Sciatic nerve (tissue), 2 donors: ENCODE results near the gene BTBD9. TPM values are rescaled to one million over a fixed set of nuclear protein-coding genes. Genes with fewer than 3 reads are reported as not detected.

Experiments
- ATAC-seq: fragments of 200-7000 bp; cut with Tn5 transposase; one replicate; pipeline ENCODE4 v1.9.1; 2020; ENCODE audit warnings: mild to moderate bottlenecking, moderate library complexity
- DNase-seq: peaks from one replicate; pipeline ENCODE4 v3.0.0-alpha.2; 2020; ENCODE audit warnings: low spot score
- intact Hi-C: fragments of 100-400 bp; cut with DNase I; formaldehyde crosslinking; loops from one replicate; pipeline ENCODE4 v1.14.2; 2022
- total RNA-seq: library from RNA; stranded (reverse); fragmentation: NEBNext Ultra II Directional; extraction: Animal tissue kit (Norgen Biotek cat#: 25700); gene quantifications from one replicate; pipeline ENCODE4 v1.2.1, GENCODE V29; 2021
- donor health status: DM: no; HTN: no; CAD: no.
- donor health status: DM: no; HTN: no; CAD: no.

The BTBD9 gene
- total RNA-seq, 1 donor from 2014 or later, result 22.4 TPM

DNA sequence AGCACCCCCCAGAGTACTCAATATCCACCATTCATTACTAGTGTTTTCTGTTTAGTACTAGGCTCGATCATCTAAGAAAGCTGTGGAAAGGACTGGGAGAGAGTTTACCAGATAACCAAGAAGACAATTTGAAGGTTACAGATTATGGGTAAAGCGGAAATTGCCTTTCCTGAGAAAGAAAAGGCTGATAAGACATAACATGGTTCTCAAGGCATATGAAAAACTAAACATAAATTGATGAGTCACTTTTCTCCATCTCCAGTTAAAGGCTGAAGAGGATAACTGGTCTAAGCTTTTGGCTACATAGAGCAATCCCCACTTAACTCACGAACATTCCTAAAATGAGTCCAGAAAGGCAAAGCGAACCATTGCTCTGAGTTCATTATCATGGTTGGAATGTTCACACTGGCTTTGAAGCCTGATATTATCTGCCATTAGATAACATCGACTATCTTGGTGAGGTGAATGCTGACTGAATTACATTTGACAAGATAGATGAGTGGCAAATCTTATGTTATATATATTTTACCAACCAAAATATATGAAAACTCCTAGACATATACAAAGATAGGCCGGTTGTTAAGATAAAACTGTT, 65.8 kb downstream of the BTBD9 start:
- ATAC-seq, result no peak
- no peak for DNase-seq
- intact Hi-C loops, result no loop called here

DNA sequence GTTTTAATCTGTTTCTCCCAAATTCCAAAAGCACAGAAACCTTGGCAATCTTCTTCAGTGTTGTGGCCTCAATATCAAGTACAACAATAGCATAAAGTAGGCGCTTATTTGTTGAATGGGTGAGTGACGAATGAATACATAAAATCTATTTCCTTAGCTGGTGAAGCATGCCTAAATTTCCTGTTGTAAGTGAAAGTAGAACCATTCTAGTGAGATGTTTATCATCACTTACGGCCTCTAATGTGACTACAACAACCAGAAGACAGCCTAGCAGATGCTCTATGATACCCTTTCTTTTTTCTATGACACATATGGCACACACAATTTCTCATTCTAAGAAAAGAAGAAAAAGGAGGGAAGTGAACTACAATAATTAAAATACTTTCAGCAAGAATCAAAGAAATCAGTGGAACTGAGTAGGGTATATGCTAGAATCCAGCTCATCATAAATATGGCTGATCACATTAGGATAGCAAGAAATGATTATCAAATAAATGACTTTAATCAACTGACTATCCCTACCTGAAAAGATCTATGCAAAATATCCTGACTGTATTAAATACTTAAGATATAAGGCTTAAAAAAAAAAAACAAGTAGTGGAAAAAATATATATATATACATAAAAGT, 67.4 kb downstream of the BTBD9 start:
- ATAC-seq (no peak), DNase-seq (no peak)
- intact Hi-C loops, result no loop called here

DNA sequence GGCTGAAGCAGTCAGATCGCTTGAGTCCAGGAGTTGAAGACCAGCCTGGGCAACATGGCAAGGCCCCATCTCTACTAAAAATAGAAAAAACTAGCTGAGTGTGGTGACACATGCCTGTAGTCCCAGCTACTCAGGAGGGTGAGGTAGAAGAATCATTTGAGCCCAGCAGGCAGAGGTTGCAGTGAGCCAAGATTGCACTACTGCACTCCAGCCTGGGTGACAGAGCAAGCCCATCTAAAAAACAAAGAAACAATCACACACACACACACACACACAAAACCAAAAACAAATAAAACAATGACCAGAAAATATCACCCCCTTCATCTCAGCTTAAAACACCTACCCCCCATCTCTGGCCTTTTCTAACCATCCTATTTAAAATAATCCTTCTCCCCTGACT, 68.0 kb downstream of the BTBD9 start:
- no peak for ATAC-seq
- intact Hi-C loops, result no loop called here
- no peak for DNase-seq

DNA sequence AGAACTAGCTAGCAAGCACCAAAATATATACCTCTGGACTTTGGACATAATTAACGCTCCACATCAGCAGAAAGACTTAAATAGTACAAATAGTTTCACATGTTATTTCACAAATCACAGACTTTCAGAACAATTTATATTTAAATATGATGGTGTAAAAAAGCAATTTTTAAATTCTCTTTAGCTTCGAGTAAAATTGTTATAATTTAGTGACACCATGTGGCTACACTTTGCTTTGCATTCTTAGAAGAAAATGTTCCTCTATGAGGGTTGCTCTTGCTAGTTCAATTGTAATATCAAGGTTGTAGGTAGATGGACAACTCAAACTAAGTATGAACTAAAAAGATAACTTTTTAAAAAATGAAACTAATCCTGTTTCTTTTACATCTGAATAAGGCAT, 69.0 kb downstream of the BTBD9 start:
- ATAC-seq (no peak), DNase-seq (no peak)
- intact Hi-C loops, result no loop called here

DNA sequence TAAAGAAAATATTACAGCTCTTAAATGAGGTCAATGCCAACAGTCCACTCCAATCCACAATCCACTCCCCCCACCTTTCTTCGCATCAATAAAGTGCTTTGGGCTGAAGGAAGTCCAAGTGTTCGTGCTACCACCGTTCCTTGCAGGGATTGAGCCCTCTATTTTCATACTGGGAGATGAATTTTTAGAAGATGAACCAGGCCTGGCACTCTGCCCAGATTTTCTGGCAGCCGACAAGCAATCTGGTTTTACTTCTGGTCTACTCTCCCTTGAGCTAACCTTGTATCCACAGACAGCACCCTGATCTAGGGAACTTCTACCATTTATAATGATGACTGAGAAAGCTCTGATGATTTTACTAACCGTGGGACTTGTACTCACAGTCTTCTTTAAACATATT, 72.3 kb downstream of the BTBD9 start:
- intact Hi-C loops, result no loop called here
- peak; percentile 61 for ATAC-seq
- DNase-seq, result peak; percentile 89

DNA sequence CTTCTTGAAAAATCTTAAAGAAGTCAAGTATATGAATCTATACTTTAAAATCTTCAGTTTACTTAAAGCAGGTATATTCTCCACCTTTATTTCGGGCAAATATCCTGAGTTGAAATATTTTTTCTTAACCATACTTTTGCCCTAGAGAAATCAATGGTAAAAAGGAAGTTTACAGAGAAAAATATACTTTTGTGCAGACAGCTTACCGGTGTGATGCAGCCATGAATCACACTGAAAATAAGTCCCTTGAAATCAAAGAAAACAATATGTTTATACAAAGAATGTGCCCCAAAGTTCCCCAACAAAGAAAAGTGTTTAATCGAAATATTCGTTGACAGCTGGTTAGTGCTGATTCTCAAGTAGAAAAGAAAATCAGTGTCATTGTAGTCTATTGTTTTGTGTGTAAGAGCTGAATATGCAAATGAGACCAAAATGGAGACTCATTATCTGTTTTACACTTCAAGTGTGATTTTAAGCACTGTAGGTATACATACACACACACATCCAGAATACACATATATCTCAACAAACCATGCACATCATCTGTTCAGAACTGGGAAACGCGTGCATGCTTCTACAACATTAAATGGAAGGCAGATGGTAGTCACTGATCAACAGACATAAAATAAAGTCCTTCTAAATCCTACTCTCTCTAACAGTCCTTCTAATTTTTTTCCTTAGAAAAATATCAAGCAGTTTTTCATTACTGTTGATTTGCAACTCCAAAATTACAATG, 73.3 kb downstream of the BTBD9 start:
- no peak for DNase-seq
- no peak for ATAC-seq
- intact Hi-C loops, result no loop called here

DNA sequence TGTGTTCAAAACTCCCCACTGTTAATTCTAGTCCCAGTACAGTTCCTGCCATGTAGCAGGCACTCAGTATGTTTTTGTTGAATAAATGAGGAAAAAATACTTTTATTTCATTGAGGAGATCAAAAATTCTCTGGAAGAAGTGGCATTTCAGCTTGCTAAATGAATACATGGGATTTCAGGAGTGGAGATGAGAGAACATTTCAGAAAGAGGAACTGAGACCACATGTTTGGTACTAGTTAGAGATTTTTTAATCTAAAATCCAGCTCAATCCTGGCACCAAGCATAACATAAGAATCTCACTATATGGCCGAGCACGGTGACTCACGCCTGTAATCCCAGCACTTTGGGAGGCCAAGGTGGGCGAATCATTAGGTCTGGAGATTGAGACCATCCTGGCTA, 75.4 kb downstream of the BTBD9 start:
- ATAC-seq (no peak), DNase-seq (no peak)
- intact Hi-C loops, result no loop called here

DNA sequence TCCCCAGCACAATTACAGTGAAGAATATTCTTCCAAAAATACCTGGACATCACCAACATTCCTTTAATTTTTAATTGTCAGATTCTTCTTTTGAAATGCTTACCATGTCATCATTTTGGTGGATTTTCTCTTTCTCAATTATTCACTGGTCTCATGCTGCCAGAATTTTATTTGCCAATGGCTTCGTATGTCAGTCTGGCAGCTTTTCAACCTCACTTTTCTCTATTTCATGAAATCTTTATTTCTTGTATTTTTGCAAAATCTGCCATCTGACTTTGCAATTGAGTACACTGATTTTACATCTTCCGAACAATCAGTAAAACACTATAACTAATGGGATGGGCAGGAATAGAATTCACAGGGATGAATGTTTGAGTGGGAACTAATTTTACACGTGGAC, 84.1 kb downstream of the BTBD9 start:
- ATAC-seq (no peak), DNase-seq (no peak)
- intact Hi-C loops, result no loop called here

DNA sequence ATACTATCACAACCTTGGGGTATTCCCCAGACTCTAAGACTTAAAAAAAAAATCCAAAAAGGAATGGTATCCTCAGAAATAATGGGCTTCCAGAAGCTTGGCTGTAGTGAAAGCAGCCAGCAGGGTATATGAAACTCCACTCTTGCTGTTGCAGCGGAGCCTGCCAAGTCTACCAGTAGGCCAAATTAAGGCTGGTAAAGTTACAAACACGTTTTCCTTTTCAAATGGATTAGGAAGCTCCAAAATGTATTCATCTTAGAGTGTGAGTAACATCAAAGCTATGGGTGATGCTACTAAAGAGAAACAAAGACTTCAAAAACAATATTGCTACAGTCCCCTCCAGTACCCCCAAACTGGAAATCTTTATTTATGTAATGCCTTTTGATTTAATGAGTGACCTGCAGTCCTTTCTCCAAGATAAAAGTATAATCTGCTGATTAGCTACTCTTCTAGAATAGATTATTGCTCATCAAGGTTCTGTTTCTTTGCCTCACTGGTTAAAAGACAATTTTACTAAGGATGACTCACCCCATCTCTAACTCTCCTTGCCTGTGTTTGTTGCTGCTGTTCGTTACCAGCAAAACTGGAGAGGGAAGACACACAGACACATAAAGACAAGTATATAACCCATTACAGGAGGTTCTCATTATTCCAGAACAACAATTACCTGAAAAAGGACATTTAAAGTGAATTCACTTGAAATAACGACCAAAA, 84.9 kb downstream of the BTBD9 start:
- no peak for ATAC-seq
- intact Hi-C loops, result loop anchor here (5.0 kb wide), 1 partner anchor 1032 kb away; no protein-coding TSS in a partner anchor
- DNase-seq, result no peak

DNA sequence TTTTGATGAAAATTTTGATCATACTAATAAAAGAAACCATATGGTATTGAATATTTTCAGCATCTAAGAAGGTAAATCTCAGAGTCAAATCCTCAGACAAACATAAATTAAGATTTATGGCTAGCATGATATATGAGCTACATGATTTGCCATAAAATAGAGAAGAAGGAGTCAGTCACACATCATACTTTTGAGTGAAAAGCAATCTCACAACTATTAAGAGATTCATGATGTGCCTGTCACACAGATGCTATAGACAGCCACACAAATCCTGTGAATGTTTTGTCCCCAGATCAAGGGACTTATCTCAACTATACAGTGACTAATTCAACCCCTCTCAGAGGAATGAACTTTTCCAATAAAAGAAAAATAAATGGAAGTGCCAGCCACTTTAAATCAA, 85.7 kb downstream of the BTBD9 start:
- no peak for ATAC-seq
- intact Hi-C loops, result loop anchor here (5.0 kb wide), 1 partner anchor 1033 kb away; no protein-coding TSS in a partner anchor
- DNase-seq, result no peak

DNA sequence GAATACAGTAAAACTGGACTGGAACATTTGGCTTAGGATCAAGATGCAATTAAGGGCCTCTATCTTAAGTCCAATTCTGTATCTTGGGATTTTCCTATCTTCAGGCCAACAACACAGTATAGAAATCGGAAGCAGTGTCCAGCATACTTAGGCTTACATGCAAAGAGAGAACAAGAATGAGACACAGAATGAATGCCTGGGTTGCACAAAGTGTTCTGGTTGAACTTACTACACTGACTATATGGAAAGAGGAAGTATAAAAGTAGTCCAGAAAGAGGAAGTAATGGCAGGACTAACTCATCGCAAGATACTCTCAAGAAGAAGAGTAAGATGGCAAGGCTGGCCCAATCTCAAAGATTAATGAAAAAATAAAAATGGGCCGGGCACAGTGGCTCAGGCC, 87.6 kb downstream of the BTBD9 start:
- DNase-seq (no peak), ATAC-seq (peak; percentile 48)
- intact Hi-C loops, result loop anchor here (5.0 kb wide), 1 partner anchor 1035 kb away; no protein-coding TSS in a partner anchor

DNA sequence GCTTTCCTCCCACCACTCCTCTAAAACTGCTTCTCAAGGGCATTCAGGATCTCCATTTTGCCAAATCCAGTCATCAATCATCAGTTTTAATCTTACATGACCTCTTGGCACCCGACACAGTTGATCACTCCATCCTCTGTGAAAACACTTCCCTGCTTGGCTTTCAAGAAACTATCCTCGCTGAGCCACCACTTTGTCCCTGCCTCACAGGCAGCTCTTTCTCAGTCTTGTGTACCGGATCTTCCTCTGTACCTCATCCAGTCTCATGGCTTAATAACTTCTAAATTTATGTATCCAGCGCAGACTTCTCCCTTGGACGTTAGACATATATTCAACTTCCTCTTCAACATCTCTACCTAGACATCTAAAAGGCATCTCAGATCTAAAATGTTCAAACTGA, 89.9 kb downstream of the BTBD9 start:
- DNase-seq, result no peak
- intact Hi-C loops, result loop anchor here (5.0 kb wide), 1 partner anchor 1038 kb away; no protein-coding TSS in a partner anchor
- ATAC-seq, result no peak

DNA sequence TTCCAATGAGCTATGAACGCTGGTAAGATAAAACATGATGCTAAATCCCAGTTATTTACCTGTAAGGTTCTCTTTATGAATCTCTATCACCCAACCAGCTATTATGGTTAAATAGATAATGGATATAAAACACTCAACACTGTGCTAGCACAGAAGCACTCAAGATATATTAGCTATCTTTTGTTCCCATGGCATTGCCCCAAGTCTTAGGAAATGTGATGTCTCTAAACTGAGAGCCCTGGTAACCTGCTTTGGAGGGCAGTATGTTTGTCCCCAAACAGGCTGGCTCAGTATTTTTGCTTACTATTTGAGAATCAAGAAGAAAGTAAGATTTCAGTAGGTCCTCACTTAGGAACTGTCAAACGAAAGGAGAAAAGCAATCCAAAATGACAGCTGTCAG, 90.5 kb downstream of the BTBD9 start:
- ATAC-seq, result no peak
- DNase-seq, result no peak
- intact Hi-C loops, result no loop called here

DNA sequence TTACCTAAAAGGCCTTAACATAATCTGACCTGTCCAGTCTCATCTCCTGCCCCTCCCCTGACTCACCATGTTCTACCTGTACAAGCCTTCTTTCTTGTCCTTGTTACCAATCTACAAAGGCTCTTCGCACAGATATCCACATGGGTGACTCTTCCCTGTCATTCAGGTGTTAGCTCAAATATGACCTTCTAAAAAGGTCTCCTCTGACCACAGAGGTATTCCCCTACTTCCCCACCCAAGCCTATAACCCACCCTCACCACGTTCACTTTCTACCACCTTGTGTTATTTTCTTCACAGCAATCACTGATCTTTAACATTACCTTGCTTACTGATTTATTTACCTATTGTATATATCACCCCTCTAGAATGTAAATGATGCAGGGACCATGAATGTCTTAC, 96.7 kb downstream of the BTBD9 start:
- no peak for ATAC-seq

DNA sequence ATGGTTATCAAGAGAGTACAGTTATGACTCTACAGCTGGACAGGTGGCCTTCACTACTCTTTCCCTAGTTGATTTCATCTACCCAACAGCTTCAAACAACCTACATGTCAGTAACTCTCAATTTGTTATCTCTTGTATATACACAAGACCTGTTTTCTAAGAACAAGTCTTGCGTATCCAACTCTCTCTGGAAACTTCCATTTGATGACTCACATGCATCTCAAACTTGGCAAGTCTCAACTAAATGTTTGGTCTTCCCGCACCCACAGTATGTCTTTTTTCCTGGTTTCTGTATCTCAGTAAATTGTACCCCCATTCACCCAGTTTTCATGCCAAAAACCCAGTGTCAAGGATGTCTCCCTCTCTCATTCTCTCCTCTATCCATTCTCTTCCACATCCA, 97.7 kb downstream of the BTBD9 start:
- DNase-seq (no peak), ATAC-seq (no peak)
- intact Hi-C loops, result no loop called here

More for the DNA sequence above, 96.7 kb downstream of the BTBD9 start:
- no peak for DNase-seq
- intact Hi-C loops, result no loop called here

DNA sequence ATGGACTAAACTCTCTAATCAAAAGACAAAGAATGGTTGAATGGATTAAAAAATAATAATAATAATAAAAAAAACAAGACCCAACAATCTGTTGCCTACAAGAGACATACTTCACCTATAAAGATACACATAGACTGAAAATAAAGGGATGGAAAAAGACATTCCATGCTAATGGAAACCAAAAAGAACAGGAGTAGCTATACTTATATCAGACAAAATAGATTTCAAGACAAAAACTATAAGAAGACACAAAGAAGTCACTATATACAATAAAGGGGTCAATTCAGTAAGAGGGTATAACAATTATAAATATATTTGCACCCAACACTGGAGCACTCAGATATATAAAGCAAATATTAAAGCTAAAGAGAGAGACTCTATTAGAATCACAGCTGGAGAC, 106.7 kb downstream of the BTBD9 start:
- DNase-seq (no peak), ATAC-seq (no peak)
- intact Hi-C loops, result no loop called here

DNA sequence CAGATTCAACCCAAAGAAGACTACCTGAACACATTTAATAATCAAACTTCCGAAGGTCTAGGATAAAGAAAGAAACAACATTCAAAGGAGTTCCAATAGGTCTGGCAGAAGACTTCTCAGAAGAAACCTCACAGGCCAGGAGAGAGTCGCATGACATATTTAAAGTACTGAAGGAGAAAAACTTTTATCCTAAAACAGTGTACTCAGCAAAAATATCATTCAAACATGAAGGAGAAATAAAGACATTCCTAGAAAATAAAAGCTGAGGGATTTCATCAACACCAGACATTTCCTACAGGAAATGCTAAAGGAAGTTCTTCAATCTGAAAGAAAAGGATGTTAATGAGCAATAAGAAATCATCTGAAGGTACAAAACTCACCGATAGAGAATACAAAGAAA, 108.6 kb downstream of the BTBD9 start:
- ATAC-seq (no peak), DNase-seq (no peak)
- intact Hi-C loops, result no loop called here

DNA sequence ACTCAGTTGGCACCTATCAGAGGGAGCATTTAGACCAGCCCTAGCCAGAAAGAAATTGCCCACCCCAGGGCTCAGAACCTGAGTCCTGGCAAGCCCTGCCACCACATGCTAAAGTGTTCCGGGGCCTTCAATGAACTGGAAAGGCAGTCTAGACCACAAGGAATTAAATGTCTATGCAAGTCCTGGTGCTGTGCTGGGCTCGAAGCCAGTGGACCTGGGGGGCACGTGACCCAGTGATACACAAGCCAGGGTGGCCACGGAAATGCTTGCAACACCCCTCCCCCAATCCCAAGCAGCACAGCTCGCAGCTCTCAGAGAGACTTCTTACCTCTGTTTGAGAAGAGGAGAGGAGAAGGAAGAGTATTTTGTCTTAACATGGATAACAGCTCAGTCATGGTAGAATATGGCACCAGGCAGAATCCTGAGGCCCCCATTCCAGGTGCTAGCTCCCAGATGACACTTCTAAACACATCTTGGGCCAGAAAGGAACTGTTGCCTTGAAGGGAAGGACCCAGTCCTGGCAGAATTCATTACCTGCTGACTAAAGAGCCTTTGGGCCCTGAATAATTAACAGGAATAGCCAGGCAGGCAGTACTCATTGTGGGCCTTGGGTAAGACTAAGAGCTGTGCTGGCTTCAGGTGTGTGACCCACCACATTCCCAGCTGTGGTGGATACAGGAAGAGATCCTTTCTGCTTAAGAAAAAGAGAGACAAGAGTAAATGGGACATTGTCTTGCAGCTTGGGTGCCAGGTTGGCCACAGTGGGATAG, 111.3 kb downstream of the BTBD9 start:
- DNase-seq, result no peak
- no peak for ATAC-seq
- intact Hi-C loops, result no loop called here

DNA sequence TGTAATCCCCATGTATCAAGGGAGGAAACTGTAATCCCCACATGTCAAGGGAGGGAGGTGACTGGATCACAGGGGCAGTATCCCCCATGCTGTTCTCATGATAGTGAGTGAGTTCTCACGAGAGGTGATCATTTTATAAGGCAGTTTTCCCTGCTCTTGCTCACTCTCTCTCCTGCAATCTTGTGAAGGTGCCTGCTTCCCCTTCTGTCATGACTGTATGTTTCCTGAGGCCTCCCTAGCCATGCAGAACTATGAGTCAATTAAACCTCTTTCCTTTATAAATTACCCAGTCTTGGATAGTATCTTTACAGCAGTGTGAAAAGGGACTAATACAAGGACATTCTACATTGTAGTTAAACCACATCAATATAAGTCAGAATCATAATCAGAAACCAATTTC, 112.4 kb downstream of the BTBD9 start:
- ATAC-seq, result no peak
- no peak for DNase-seq
- intact Hi-C loops, result no loop called here
